OCI-LY1 (cell line): ENCODE measurements around the gene LAMC3.

ENCODE experiments used
- EZH2 ChIP-seq: fragments of 200-600 bp; sonication (generic), shearing (Covaris generic); IDR thresholded peaks from 2 replicates; pipeline ENCODE4 v1.8.0; 2017; ENCODE audit warnings: borderline replicate concordance, mixed run types, mild to moderate bottlenecking, antibody characterized with exemption, low read length, moderate library complexity, mixed read lengths
- TF ChIP-seq, protein P1 (sequence below): fragments of 200-600 bp; sonication (generic), shearing (Covaris generic); IDR thresholded peaks from 2 replicates; pipeline ENCODE4 v1.5.1; 2017; ENCODE audit warnings: mild to moderate bottlenecking, antibody characterized with exemption, low read length, moderate library complexity, mixed read lengths

GRCh38 chr9:131031642-131032005 is 22.6 kb downstream of the LAMC3 start:
- TF ChIP-seq, protein P1, sequence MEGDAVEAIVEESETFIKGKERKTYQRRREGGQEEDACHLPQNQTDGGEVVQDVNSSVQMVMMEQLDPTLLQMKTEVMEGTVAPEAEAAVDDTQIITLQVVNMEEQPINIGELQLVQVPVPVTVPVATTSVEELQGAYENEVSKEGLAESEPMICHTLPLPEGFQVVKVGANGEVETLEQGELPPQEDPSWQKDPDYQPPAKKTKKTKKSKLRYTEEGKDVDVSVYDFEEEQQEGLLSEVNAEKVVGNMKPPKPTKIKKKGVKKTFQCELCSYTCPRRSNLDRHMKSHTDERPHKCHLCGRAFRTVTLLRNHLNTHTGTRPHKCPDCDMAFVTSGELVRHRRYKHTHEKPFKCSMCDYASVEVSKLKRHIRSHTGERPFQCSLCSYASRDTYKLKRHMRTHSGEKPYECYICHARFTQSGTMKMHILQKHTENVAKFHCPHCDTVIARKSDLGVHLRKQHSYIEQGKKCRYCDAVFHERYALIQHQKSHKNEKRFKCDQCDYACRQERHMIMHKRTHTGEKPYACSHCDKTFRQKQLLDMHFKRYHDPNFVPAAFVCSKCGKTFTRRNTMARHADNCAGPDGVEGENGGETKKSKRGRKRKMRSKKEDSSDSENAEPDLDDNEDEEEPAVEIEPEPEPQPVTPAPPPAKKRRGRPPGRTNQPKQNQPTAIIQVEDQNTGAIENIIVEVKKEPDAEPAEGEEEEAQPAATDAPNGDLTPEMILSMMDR = no peak
- TF ChIP-seq EZH2 = no peak
